Measurements from ENCODE around the gene MYLIP.

DNA sequence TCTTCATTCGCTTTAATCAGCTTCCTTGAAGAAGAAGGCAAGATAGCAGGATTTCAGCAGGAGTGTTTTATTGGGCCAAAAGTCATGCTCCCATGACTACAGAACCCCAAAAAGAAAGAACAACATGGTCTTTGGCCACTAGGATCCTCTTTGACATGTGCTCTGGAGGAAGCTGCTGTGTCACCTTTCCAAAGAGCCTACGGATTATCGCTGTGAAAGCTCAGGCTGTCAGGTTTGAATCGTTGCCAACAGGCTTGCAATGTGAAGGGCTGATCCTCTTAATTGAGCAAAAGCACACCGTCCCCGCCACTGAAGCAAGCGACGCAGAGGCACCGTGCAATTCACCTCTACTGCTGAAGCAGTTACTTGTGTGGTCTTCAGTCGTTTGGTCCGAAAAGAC, 29.0 kb downstream of the MYLIP start:
- TF ChIP-seq, protein P1, sequence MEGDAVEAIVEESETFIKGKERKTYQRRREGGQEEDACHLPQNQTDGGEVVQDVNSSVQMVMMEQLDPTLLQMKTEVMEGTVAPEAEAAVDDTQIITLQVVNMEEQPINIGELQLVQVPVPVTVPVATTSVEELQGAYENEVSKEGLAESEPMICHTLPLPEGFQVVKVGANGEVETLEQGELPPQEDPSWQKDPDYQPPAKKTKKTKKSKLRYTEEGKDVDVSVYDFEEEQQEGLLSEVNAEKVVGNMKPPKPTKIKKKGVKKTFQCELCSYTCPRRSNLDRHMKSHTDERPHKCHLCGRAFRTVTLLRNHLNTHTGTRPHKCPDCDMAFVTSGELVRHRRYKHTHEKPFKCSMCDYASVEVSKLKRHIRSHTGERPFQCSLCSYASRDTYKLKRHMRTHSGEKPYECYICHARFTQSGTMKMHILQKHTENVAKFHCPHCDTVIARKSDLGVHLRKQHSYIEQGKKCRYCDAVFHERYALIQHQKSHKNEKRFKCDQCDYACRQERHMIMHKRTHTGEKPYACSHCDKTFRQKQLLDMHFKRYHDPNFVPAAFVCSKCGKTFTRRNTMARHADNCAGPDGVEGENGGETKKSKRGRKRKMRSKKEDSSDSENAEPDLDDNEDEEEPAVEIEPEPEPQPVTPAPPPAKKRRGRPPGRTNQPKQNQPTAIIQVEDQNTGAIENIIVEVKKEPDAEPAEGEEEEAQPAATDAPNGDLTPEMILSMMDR (IDR thresholded peaks at IDR 0.05) = no peak
- peak in 1 of 3 donors; percentile 7 for TF ChIP-seq POLR2AphosphoS5 (IDR thresholded peaks at IDR 0.05)
